GM12878 (cell line): ENCODE data around the gene TPGS2. TPM values are rescaled to one million over a fixed set of nuclear protein-coding genes. Genes with fewer than 3 reads are reported as not detected.

Experiments
- ATAC-seq: fragments of 200-7000 bp; cut with Tn5 transposase; 3 replicates; pipeline ENCODE4 v1.9.1; 2020; ENCODE audit warnings: mild to moderate bottlenecking, moderate library complexity
- BruUV-seq: library from RNA; stranded (reverse); fragments of 400-500 nt; replicated peaks from 2 replicates; lab custom pipeline; 2021; lab: Mats Ljungman, UMichigan
- CTCF ChIA-PET: fragments of 300-600 bp; sonication (Branson Sonifier 250); formaldehyde crosslinking; extraction: SDS; loops from one replicate; lab custom pipeline; 2021; ENCODE audit warnings: inconsistent platforms; lab: Yijun Ruan, JAX
- POLR2A ChIA-PET: fragments of 350-600 bp; formaldehyde crosslinking; extraction: SDS; loops from one replicate; lab custom pipeline; 2021; ENCODE audit warnings: inconsistent platforms; lab: Charles Lee
- RAD21 ChIA-PET: fragments of 300-600 bp; sonication (Branson Sonifier 250); formaldehyde crosslinking; loops from one replicate; lab custom pipeline; 2023; ENCODE audit warnings: antibody characterized with exemption; ENCODE audit not compliant: unreplicated experiment; lab: Charles Lee
- SMC1A ChIA-PET: fragments of 300-600 bp; sonication (Branson Sonifier 250); formaldehyde crosslinking; loops from one replicate; lab custom pipeline; 2023; ENCODE audit not compliant: unreplicated experiment, uncharacterized antibody; lab: Charles Lee
- DNase-seq: peaks from one replicate; pipeline ENCODE4 v3.0.0-alpha.2; 2011; ENCODE audit warnings: low read depth, low spot score
- FAIRE-seq: peaks from 3 replicates; lab custom pipeline; 2011; peaks lifted over from hg19 to GRCh38; lab: Jason Lieb, UNC
- H2AFZ ChIP-seq: 2 replicates; pipeline ENCODE4 v1.6.0; 2011; ENCODE audit warnings: low read depth, low read length, control low read depth; ENCODE audit not compliant: control insufficient read depth
- H3K27ac ChIP-seq: 2 replicates; pipeline ENCODE4 v1.5.1; 2011; ENCODE audit warnings: control low read depth; ENCODE audit not compliant: control insufficient read depth, insufficient read depth
- H3K27me3 ChIP-seq, 2 experiments: replicated peaks in 1 of 2; 2 replicates each; pipeline versions ENCODE4 v1.6.0 to v1.6.1; 2011; ENCODE audit warnings: low read length in 1 of 2; ENCODE audit not compliant: control insufficient read depth in 2 of 2, insufficient read depth in 2 of 2
- H3K36me3 ChIP-seq, 2 experiments: 2 replicates each; pipeline ENCODE4 v1.5.1; 2011; ENCODE audit warnings: low read length in 1 of 2; ENCODE audit not compliant: control insufficient read depth in 2 of 2, insufficient read depth in 2 of 2
- H3K4me1 ChIP-seq: 2 replicates; pipeline ENCODE4 v1.6.1; 2011; ENCODE audit warnings: mild to moderate bottlenecking, low read length, moderate library complexity, mixed read lengths; ENCODE audit not compliant: control insufficient read depth, insufficient read depth
- H3K4me2 ChIP-seq: 2 replicates; pipeline ENCODE4 v1.6.0; 2011; ENCODE audit warnings: control low read depth; ENCODE audit not compliant: control insufficient read depth, insufficient read depth
- H3K4me3 ChIP-seq: fragments of 200-600 bp; sonication (generic); 2 replicates; pipeline ENCODE4 v1.5.1; 2016
- H3K79me2 ChIP-seq: 2 replicates; pipeline ENCODE4 v1.6.0; 2011; ENCODE audit warnings: low read length; ENCODE audit not compliant: control insufficient read depth, insufficient read depth
- H3K9ac ChIP-seq: 2 replicates; pipeline ENCODE4 v1.8.0; 2011; ENCODE audit warnings: low read length, control low read depth, mixed read lengths; ENCODE audit not compliant: control insufficient read depth, insufficient read depth
- H3K9me3 ChIP-seq: replicated peaks from 3 replicates; pipeline ENCODE4 v1.5.1; 2011; ENCODE audit warnings: mild to moderate bottlenecking, low read length; ENCODE audit not compliant: control insufficient read depth, insufficient read depth
- H4K20me1 ChIP-seq: 2 replicates; pipeline ENCODE4 v1.6.0; 2011; ENCODE audit not compliant: control insufficient read depth, insufficient read depth
- BHLHE40 ChIP-seq, 2 experiments: fragments of 450-650 bp in 1 of 2; IDR thresholded peaks; 2 replicates each; pipeline ENCODE4 v1.6.1; 2011 to 2017; ENCODE audit warnings: low read depth in 2 of 2, borderline replicate concordance in 1 of 2, improper control_type of control experiment in 1 of 2, low read length in 1 of 2, mild to moderate bottlenecking in 1 of 2
- MEF2A ChIP-seq: IDR thresholded peaks from 2 replicates; pipeline ENCODE4 v1.6.1; 2011; ENCODE audit warnings: low read depth, mild to moderate bottlenecking, low read length, moderate library complexity; ENCODE audit not compliant: insufficient read depth
- MYB ChIP-seq: fragments of 150-350 bp; IDR thresholded peaks from 2 replicates; pipeline ENCODE4 v1.6.1; 2014; ENCODE audit warnings: mild to moderate bottlenecking, low read depth, low read length, borderline replicate concordance
- SRF ChIP-seq, 2 experiments: IDR thresholded peaks; 2 replicates each; pipeline ENCODE4 v1.6.1; 2011; ENCODE audit warnings: low read depth in 2 of 2, low read length in 2 of 2, mild to moderate bottlenecking in 1 of 2, moderate library complexity in 1 of 2
- ZNF622 ChIP-seq: fragments of 450-650 bp; IDR thresholded peaks from 2 replicates; pipeline ENCODE4 v1.6.1; 2017; ENCODE audit warnings: mild to moderate bottlenecking, inconsistent platforms
- WGBS: methylation state at CpG from one replicate; pipeline ENCODE4 v1.1.6; 2016; ENCODE audit warnings: low lambda C conversion rate; ENCODE audit not compliant: insufficient replicate concordance, insufficient coverage; ENCODE audit errors: missing lambda C conversion rate; 5-methylcytosine and 5-hydroxymethylcytosine counted together
- in situ Hi-C: fragments of 300-500 bp; cut with MboI; formaldehyde crosslinking; loops from 9 replicates; pipeline ENCODE4 v1.14.3; 2018; ENCODE audit warnings: mixed read lengths
- intact Hi-C: fragments of 100-400 bp; cut with micrococcal nuclease; formaldehyde crosslinking; loops from one replicate; pipeline ENCODE4 v1.14.2; 2022; ENCODE audit not compliant: unreplicated experiment
- polyA plus RNA-seq, 11 experiments: library from polyadenylated mRNA; depleted of rRNA in 4 of 11; unstranded in 6 of 11; stranded (reverse) in 5 of 11; fragments of >200 nt; fragmentation: Nextera tagmentation in 4 of 11; fragmentation: Illumina TruSeq in 1 of 11; extraction: Ambion mirVana in 4 of 11; extraction: Trizol in 1 of 11; gene quantifications; 1 replicate in 1 of 11; 2 replicates in 10 of 11; pipeline versions ENCODE4 v1.2.1 to v1.2.3, GENCODE V29; 2011 to 2016; ENCODE audit warnings: inconsistent platforms in 2 of 11, missing spikeins in 2 of 11, low read depth in 1 of 11
- total RNA-seq, 4 experiments: library from RNA; depleted of rRNA in 3 of 4; stranded (reverse); fragments of >200 nt in 3 of 4; fragmentation: Illumina TruSeq in 1 of 4; extraction: Trizol in 1 of 4; gene quantifications; 2 replicates each; pipeline versions ENCODE4 v1.2.1 to v1.2.3, GENCODE V29; 2013 to 2021
- TF ChIP-seq, protein P1 (sequence below): IDR thresholded peaks from 2 replicates; pipeline ENCODE4 v1.6.1; 2011; ENCODE audit warnings: borderline replicate concordance, low read depth, mild to moderate bottlenecking, moderate library complexity, mixed read lengths, low read length; ENCODE audit not compliant: insufficient read depth; ENCODE audit errors: extremely low read length
- TF ChIP-seq, protein P2 (sequence below): fragments of 450-650 bp; conservative IDR thresholded peaks from 2 replicates; pipeline ENCODE4 v1.6.1; 2017; ENCODE audit warnings: mild to moderate bottlenecking, moderate library complexity
- TF ChIP-seq, protein P3 (sequence below): fragments of 450-650 bp; IDR thresholded peaks from 2 replicates; pipeline ENCODE4 v1.6.1; 2017; ENCODE audit warnings: mild to moderate bottlenecking

TPGS2 gene
- total and polyA plus RNA-seq, 10 of the 15 experiments (the other 5 are each of a cell fraction or from before 2014, with no cell fraction given): 39.8 to 181 (median 88.9) TPM

DNA sequence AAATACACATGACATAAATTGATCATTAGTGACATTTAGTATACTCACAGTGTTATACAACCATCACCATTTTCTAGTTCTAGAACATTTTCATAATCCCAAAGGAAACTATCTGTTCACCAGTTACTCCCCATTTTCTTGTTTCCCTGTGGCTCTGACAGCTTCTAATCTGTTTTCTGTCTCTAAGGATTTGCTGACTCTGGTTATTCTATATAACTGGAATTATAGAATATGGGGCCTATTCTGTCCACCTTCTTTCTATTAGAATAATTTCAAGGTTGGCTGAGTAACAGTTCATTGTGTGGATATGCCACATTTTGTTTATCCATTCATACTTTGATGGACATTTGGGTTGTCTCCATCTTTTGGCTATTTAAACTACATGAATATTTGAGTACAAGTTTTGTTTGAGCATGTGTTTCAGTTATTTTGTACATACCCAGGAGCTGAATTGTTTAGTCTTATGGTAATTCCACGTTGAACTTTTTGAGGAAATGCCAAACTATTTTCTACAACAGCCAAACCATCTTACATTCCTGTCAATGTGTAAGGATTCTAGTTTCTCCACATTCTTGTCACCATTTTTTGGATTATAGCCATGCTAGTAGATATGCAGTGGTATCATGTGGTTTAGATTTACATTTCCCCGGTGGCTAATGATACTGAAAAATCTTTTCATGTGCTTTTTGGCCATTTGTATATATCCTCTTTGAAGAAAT lies 20.6 kb upstream of the TPGS2 start:
- H3K9ac ChIP-seq: no peak overlapping the region
- H3K9me3 ChIP-seq: peaks cover 3% of the 10 kb centered on the region; the same call in 2 of the 3 replicates
- in situ Hi-C loops: no loop called here
- ChIA-PET SMC1A (no interaction called here), RAD21 (no interaction called here), POLR2A (no interaction called here), CTCF (no interaction called here)
- no peaks in the 10 kb centered on the region for H3K4me1 ChIP-seq
- FAIRE-seq (no peak), ATAC-seq (no peak), DNase-seq (no peak)
- no peaks in the 10 kb centered on the region for H3K36me3 ChIP-seq
- H3K79me2 ChIP-seq: no peaks in the 10 kb centered on the region
- no peaks in the 10 kb centered on the region for H4K20me1 ChIP-seq
- no TSS peak for BruUV-seq
- WGBS: 77% methylated on average over 2 of the region's 2 CpGs
- H3K4me3 ChIP-seq: no peak overlapping the region
- H3K27me3 ChIP-seq: no peaks in the 10 kb centered on the region
- intact Hi-C loops: no loop called here
- TF ChIP-seq MYB (no peak), ZNF622 (no peak), MEF2A (no peak)
- H2AFZ ChIP-seq: no peak overlapping the region
- no peak overlapping the region for H3K4me2 ChIP-seq
- no peak overlapping the region for H3K27ac ChIP-seq

DNA sequence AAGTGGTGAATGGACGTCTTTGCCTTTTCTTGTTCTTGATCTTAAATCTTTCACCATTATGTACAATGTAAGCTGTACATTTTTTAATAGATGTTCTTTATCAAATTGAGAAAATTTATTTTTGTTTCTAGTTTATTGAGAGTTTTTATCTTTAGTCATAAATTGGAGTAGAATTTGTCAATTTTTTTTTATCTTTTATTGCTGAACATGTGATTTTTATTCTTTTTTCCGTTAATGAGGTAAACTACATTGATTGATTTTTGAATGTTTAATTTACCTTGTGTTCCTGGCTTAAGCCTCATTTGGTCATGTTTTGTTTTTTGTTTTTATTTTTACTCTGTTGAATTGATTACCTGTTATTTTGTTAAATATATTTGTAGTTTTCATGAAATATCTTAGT lies 19.8 kb upstream of the TPGS2 start:
- Histone ChIP-seq H2AFZ (no peak overlapping the region), H3K79me2 (no peaks in the 10 kb centered on the region), H4K20me1 (no peaks in the 10 kb centered on the region), H3K4me2 (no peak overlapping the region), H3K9me3 (peaks cover 3% of the 10 kb centered on the region; the same call in 2 of the 3 replicates), H3K27me3 (no peaks in the 10 kb centered on the region), H3K27ac (no peak overlapping the region), H3K36me3 (no peaks in the 10 kb centered on the region), H3K9ac (no peak overlapping the region), H3K4me1 (no peaks in the 10 kb centered on the region), H3K4me3 (no peak overlapping the region)
- DNase-seq (no peak), ATAC-seq (no peak), FAIRE-seq (no peak)
- ChIA-PET CTCF (no interaction called here), POLR2A (no interaction called here), SMC1A (no interaction called here), RAD21 (no interaction called here)
- BruUV-seq: no TSS peak
- whole genome bisulfite sequencing: 92% methylated on average over 2 of the region's 2 CpGs
- intact Hi-C loops (no loop called here), in situ Hi-C loops (no loop called here)
- TF ChIP-seq, protein P1, sequence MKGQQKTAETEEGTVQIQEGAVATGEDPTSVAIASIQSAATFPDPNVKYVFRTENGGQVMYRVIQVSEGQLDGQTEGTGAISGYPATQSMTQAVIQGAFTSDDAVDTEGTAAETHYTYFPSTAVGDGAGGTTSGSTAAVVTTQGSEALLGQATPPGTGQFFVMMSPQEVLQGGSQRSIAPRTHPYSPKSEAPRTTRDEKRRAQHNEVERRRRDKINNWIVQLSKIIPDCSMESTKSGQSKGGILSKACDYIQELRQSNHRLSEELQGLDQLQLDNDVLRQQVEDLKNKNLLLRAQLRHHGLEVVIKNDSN: no peak
- TF ChIP-seq, protein P2, sequence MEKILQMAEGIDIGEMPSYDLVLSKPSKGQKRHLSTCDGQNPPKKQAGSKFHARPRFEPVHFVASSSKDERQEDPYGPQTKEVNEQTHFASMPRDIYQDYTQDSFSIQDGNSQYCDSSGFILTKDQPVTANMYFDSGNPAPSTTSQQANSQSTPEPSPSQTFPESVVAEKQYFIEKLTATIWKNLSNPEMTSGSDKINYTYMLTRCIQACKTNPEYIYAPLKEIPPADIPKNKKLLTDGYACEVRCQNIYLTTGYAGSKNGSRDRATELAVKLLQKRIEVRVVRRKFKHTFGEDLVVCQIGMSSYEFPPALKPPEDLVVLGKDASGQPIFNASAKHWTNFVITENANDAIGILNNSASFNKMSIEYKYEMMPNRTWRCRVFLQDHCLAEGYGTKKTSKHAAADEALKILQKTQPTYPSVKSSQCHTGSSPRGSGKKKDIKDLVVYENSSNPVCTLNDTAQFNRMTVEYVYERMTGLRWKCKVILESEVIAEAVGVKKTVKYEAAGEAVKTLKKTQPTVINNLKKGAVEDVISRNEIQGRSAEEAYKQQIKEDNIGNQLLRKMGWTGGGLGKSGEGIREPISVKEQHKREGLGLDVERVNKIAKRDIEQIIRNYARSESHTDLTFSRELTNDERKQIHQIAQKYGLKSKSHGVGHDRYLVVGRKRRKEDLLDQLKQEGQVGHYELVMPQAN: no peak
- TF ChIP-seq, protein P3, sequence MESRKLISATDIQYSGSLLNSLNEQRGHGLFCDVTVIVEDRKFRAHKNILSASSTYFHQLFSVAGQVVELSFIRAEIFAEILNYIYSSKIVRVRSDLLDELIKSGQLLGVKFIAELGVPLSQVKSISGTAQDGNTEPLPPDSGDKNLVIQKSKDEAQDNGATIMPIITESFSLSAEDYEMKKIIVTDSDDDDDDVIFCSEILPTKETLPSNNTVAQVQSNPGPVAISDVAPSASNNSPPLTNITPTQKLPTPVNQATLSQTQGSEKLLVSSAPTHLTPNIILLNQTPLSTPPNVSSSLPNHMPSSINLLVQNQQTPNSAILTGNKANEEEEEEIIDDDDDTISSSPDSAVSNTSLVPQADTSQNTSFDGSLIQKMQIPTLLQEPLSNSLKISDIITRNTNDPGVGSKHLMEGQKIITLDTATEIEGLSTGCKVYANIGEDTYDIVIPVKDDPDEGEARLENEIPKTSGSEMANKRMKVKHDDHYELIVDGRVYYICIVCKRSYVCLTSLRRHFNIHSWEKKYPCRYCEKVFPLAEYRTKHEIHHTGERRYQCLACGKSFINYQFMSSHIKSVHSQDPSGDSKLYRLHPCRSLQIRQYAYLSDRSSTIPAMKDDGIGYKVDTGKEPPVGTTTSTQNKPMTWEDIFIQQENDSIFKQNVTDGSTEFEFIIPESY: no peak
- TF ChIP-seq BHLHE40 (IDR thresholded peaks at IDR 0.05; ENCODE audit: borderline replicate concordance in 1 of 2, low read depth in 2 of 2, low read length in 1 of 2): no peak
- TF ChIP-seq SRF (IDR thresholded peaks at IDR 0.05; ENCODE audit: low read depth in 2 of 2, low read length in 2 of 2): no peak
